Measurements from ENCODE around the gene LAMP1. TPM values are rescaled to one million over a fixed set of nuclear protein-coding genes. Genes with fewer than 3 reads are reported as not detected.

LAMP1 gene
- total RNA-seq, 2 experiments from 2014 or later = 72.2 to 80.7 TPM

GRCh38 chr13:113288880-113289279, 8.2 kb upstream of the LAMP1 start:
- ChIA-PET CTCF (no interaction called here), POLR2A (no interaction called here)
- DNase-seq = no peak
- no peak for TF ChIP-seq CTCF (IDR thresholded peaks at IDR 0.05)
- Histone ChIP-seq H3K4me3 (ENCODE audit: low read length) (no peak overlapping the region), H3K4me1 (ENCODE audit: insufficient read depth, low read length) (peaks cover 11% of the 10 kb centered on the region), H3K27me3 (ENCODE audit: control insufficient read depth in 1 of 2, insufficient read depth in 2 of 2, low read length in 2 of 2) (peaks cover 23 to 26% of the 10 kb centered on the region in 2 experiments), H3K9me3 (ENCODE audit: control insufficient read depth in 1 of 2, insufficient read depth in 1 of 2, low read length in 2 of 2) (peaks cover 0 to 6% of the 10 kb centered on the region in 2 experiments), H3K27ac (ENCODE audit: low read depth in 1 of 2, low read length in 2 of 2) (no peak overlapping the region), H3K36me3 (ENCODE audit: insufficient read depth, low read length) (no peaks in the 10 kb centered on the region)
- Mint-ChIP-seq H3K9me3 (no peaks in the 10 kb centered on the region), H3K27ac (no peak overlapping the region), H3K4me3 (no peak overlapping the region), H3K36me3 (ENCODE audit: low read depth) (no peaks in the 10 kb centered on the region), H3K27me3 (peaks cover 64% of the 10 kb centered on the region), H3K4me1 (ENCODE audit: low read depth) (peaks cover 10% of the 10 kb centered on the region)
- intact Hi-C loops (cut with DNase I, micrococcal nuclease) = no loop called here
- no peak for ATAC-seq (ENCODE audit: poor library complexity)

GRCh38 chr13:113291129-113291528, 5.9 kb upstream of the LAMP1 start:
- H3K4me3 ChIP-seq (ENCODE audit: low read length) = no peak overlapping the region
- ChIA-PET POLR2A (no interaction called here), CTCF (no interaction called here)
- peaks cover 0 to 6% of the 10 kb centered on the region in 2 experiments for H3K9me3 ChIP-seq (ENCODE audit: control insufficient read depth in 1 of 2, insufficient read depth in 1 of 2, low read length in 2 of 2)
- peaks cover 13% of the 10 kb centered on the region for H3K4me1 ChIP-seq (ENCODE audit: insufficient read depth, low read length)
- no peaks in the 10 kb centered on the region for H3K36me3 ChIP-seq (ENCODE audit: insufficient read depth, low read length)
- peak overlapping the region; percentile 60 for H3K4me3 Mint-ChIP-seq
- H3K27ac ChIP-seq (ENCODE audit: low read depth in 1 of 2, low read length in 2 of 2) = no peak overlapping the region
- H3K4me1 Mint-ChIP-seq (ENCODE audit: low read depth) = peaks cover 10% of the 10 kb centered on the region
- no peak overlapping the region for H3K27ac Mint-ChIP-seq
- no peaks in the 10 kb centered on the region for H3K9me3 Mint-ChIP-seq
- TF ChIP-seq CTCF (IDR thresholded peaks at IDR 0.05) = no peak
- H3K27me3 ChIP-seq (ENCODE audit: control insufficient read depth in 1 of 2, insufficient read depth in 2 of 2, low read length in 2 of 2) = peaks cover 21 to 26% of the 10 kb centered on the region in 2 experiments
- ATAC-seq (ENCODE audit: poor library complexity) (no peak), DNase-seq (no peak)
- H3K27me3 Mint-ChIP-seq = peaks cover 57% of the 10 kb centered on the region
- intact Hi-C loops (cut with DNase I, micrococcal nuclease) = loop anchor here in 1 of 2 experiments (10.0 kb wide), 1 partner anchor 346 kb away; no protein-coding TSS in a partner anchor
- peaks cover 6% of the 10 kb centered on the region for H3K36me3 Mint-ChIP-seq (ENCODE audit: low read depth)

- intact Hi-C loops (cut with DNase I, micrococcal nuclease) = loop anchor here in 1 of 2 experiments (10.0 kb wide), 1 partner anchor 347 kb away; no protein-coding TSS in a partner anchor
- Histone ChIP-seq H3K27ac (ENCODE audit: low read depth in 1 of 2, low read length in 2 of 2) (no peak overlapping the region), H3K4me3 (ENCODE audit: low read length) (peak overlapping the region; percentile 27), H3K36me3 (ENCODE audit: insufficient read depth, low read length) (no peaks in the 10 kb centered on the region), H3K9me3 (ENCODE audit: control insufficient read depth in 1 of 2, insufficient read depth in 1 of 2, low read length in 2 of 2) (peaks cover 0 to 10% of the 10 kb centered on the region in 2 experiments), H3K4me1 (ENCODE audit: insufficient read depth, low read length) (peaks cover 21% of the 10 kb centered on the region), H3K27me3 (ENCODE audit: control insufficient read depth in 1 of 2, insufficient read depth in 2 of 2, low read length in 2 of 2) (peaks cover 19 to 26% of the 10 kb centered on the region in 2 experiments)
- DNase-seq (peak in 4 of 14 experiments; percentile 2 to 39 (median 20)), ATAC-seq (ENCODE audit: poor library complexity) (no peak)
- ChIA-PET POLR2A (no interaction called here), CTCF (no interaction called here)
- Mint-ChIP-seq H3K4me3 (peak overlapping the region; percentile 37), H3K4me1 (ENCODE audit: low read depth) (peaks cover 18% of the 10 kb centered on the region), H3K9me3 (peaks cover 2% of the 10 kb centered on the region), H3K27ac (peak overlapping the region; percentile 3), H3K27me3 (peaks cover 60% of the 10 kb centered on the region), H3K36me3 (ENCODE audit: low read depth) (peaks cover 13% of the 10 kb centered on the region)
- no peak for TF ChIP-seq CTCF (IDR thresholded peaks at IDR 0.05)
Measured at GRCh38 chr13:113292021-113292862, 4.8 kb upstream of the LAMP1 start.
